ENCODE results near the gene ABHD16B.
"Not testable (repeated sequence)": the region's sequence is repeated elsewhere in the genome, so short reads cannot be mapped to it uniquely, and the experiment has no call there.

Gene ABHD16B

DNA sequence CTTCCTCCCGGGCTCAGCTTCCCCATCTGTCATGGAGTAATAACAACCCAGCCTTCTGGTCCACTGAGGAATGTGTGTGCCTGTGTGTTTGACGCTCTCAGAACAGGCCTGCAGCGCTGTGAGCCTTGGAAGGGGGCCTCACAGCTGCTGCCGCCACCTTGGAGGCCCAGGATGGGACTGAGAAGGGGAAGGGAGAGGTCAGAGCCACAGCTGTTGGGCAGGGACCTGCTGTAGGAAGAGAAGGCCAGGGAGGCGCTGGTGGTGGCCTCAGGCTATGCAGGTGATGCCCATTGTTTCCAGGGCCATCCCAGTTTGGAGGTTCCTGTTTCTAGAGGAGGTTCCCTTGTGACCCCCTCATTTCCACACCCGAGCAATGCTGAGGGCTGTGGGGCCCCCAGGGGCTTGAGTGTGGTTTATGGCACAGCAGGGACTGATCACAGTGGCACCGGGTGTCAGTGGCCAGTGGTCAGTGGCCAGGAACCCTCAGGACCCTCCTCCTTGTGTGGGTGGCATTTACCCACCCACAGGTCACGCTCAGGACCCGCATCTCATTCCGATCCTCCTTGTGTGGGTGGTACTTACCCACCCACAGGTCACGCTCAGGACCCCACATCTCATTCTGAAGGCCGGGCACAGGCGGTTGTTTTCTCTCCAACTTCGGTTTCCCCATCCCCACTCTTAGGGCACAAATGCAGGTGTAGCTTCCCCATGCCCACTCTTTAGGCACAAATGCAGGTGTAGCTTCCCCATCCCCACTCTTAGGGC is 17.8 kb downstream of the ABHD16B start:
- H3K36me3 Mint-ChIP-seq, result peaks cover 9% of the 10 kb centered on the region
- H3K4me1 Mint-ChIP-seq, result no peaks in the 10 kb centered on the region
- no peaks in the 10 kb centered on the region for H3K27me3 Mint-ChIP-seq
- no peak overlapping the region for H3K27ac Mint-ChIP-seq
- H3K9me3 Mint-ChIP-seq, result no peaks in the 10 kb centered on the region
- H3K4me3 Mint-ChIP-seq, result no peak overlapping the region

- H3K27ac Mint-ChIP-seq, result not testable (repeated sequence)
Measured at GRCh38 chr20:63880901-63881300, 19.6 kb downstream of the ABHD16B start.

GRCh38 chr20:63881451-63882226 is 20.3 kb downstream of the ABHD16B start:
- no peak overlapping the region for H3K4me3 Mint-ChIP-seq
- peaks cover 1% of the 10 kb centered on the region for H3K36me3 Mint-ChIP-seq
- no peaks in the 10 kb centered on the region for H3K9me3 Mint-ChIP-seq
- H3K27ac Mint-ChIP-seq, result no peak overlapping the region
- H3K27me3 Mint-ChIP-seq, result no peaks in the 10 kb centered on the region
- H3K4me1 Mint-ChIP-seq, result no peaks in the 10 kb centered on the region

More at GRCh38 chr20:63880901-63881300, 19.6 kb downstream of the ABHD16B start:
- H3K4me1 Mint-ChIP-seq, H3K9me3 Mint-ChIP-seq, H3K27me3 Mint-ChIP-seq, H3K36me3 Mint-ChIP-seq, H3K4me3 Mint-ChIP-seq: not testable (repeated sequence)

DNA sequence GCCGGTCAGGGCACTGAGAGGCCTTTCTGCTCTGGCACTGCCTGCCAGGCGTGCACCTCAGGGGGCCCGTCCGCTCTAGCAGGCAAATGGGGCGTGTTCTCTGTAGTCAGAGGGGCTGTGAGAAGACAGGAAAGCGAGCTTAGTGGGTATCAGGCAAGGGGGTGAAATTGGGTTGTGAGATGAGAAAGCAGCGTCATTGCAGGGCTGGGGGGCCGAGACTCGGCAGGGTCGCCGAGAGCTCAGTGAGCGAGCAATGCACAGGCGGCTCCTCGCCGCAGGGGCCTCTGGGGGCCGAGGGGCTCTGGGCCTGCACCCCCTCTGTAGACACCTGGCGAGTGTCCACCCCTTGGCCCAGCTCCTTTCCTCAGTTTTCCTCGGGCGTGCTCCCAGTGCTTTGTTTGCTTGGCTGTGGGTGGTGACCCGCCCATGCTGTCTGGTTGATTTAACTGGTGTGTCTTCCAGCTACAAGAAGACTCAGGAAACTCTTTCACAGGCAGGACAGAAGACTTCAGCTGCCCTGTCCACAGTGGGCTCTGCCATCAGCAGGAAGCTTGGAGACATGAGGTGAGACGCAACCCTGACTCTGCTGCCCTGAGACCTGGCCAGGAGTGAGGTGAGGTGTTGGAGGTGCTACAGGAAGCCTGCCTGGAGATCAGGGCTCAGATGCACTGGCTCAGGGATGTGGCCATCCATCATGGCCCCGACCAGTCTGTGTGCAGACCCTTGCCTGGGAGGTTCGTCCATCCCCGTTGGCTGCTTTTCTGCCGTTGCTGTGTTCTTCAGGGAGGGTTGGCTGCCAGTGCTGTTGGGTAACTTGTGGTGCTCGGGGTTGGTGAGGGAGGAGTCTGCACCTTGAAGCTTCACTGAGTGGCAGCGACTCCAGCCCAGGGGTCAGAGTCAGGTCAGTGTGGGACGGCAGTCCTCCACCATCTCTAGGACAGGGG is 21.2 kb downstream of the ABHD16B start:
- H3K36me3 Mint-ChIP-seq, result peaks cover 4% of the 10 kb centered on the region
- H3K4me1 Mint-ChIP-seq, result no peaks in the 10 kb centered on the region
- peak overlapping the region; percentile 89 for H3K27ac Mint-ChIP-seq
- no peaks in the 10 kb centered on the region for H3K9me3 Mint-ChIP-seq
- H3K4me3 Mint-ChIP-seq, result no peak overlapping the region
- H3K27me3 Mint-ChIP-seq, result no peaks in the 10 kb centered on the region

DNA sequence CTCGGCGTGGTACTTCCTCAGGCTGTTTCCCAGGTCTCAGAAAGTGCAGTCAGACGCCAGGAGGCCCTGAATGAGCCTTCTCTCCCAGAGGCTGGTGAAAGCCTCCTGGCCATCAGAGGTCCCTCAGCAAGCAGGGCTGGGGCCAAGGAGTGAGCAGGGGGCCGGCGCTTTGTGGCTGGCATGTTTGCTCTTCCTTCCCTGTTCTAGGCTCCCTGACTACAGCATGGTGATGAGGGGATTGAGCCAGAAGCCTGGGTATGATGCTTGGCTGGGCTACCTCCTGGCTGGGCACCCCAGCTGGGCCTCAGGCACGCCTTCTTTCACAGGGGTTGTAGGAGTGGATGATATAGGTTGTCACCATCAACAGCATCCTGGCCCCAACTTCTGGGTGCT is 21.9 kb downstream of the ABHD16B start:
- Mint-ChIP-seq H3K27me3 (no peaks in the 10 kb centered on the region), H3K4me3 (no peak overlapping the region), H3K36me3 (peaks cover 4% of the 10 kb centered on the region), H3K27ac (no peak overlapping the region), H3K4me1 (no peaks in the 10 kb centered on the region), H3K9me3 (no peaks in the 10 kb centered on the region)

- no peaks in the 10 kb centered on the region for H3K4me1 Mint-ChIP-seq
- H3K36me3 Mint-ChIP-seq, result peaks cover 4% of the 10 kb centered on the region
- no peak overlapping the region for H3K27ac Mint-ChIP-seq
- no peaks in the 10 kb centered on the region for H3K9me3 Mint-ChIP-seq
- H3K27me3 Mint-ChIP-seq, result no peaks in the 10 kb centered on the region
- no peak overlapping the region for H3K4me3 Mint-ChIP-seq
Measured at GRCh38 chr20:63884506-63885263, 23.4 kb downstream of the ABHD16B start.

GRCh38 chr20:63885264-63886053 is 24.2 kb downstream of the ABHD16B start:
- Mint-ChIP-seq H3K27ac (no peak overlapping the region), H3K4me1 (no peaks in the 10 kb centered on the region), H3K4me3 (no peak overlapping the region), H3K9me3 (no peaks in the 10 kb centered on the region), H3K36me3 (peaks cover 4% of the 10 kb centered on the region), H3K27me3 (no peaks in the 10 kb centered on the region)

GRCh38 chr20:63886054-63886419 is 24.7 kb downstream of the ABHD16B start:
- H3K4me1 Mint-ChIP-seq, result no peaks in the 10 kb centered on the region
- H3K4me3 Mint-ChIP-seq, result no peak overlapping the region
- peaks cover 4% of the 10 kb centered on the region for H3K36me3 Mint-ChIP-seq
- H3K27ac Mint-ChIP-seq, result no peak overlapping the region
- H3K27me3 Mint-ChIP-seq, result no peaks in the 10 kb centered on the region
- H3K9me3 Mint-ChIP-seq, result no peaks in the 10 kb centered on the region

GRCh38 chr20:63886921-63887320 is 25.6 kb downstream of the ABHD16B start:
- no peak overlapping the region for H3K27ac Mint-ChIP-seq
- H3K4me1 Mint-ChIP-seq, result no peaks in the 10 kb centered on the region
- no peak overlapping the region for H3K4me3 Mint-ChIP-seq
- H3K36me3 Mint-ChIP-seq, result peaks cover 4% of the 10 kb centered on the region
- H3K9me3 Mint-ChIP-seq, result no peaks in the 10 kb centered on the region
- no peaks in the 10 kb centered on the region for H3K27me3 Mint-ChIP-seq

GRCh38 chr20:63889241-63890200 is 28.2 kb downstream of the ABHD16B start:
- Mint-ChIP-seq H3K27me3 (no peaks in the 10 kb centered on the region), H3K4me1 (peaks cover 7% of the 10 kb centered on the region), H3K9me3 (no peaks in the 10 kb centered on the region), H3K4me3 (no peak overlapping the region), H3K36me3 (peaks cover 2% of the 10 kb centered on the region), H3K27ac (no peak overlapping the region)

DNA sequence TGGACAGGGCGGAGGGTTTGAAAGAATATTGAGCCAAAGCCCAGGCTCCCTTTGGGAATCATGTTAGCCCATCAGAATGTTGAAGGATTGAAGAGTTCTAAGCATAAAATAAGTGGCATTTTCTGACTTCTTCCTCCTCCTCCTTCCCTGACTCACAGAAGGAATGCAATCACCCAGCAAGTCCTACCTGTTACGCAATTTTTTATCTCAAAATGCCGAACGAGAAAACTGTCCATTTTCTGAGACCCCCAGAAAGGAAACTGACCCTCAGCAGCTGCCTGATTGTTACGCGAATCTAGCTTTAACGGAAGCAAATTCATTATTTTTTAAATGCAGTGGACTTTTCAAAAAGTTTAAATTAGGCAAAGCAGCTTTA is 28.9 kb downstream of the ABHD16B start:
- H3K27ac Mint-ChIP-seq, result no peak overlapping the region
- peaks cover 2% of the 10 kb centered on the region for H3K36me3 Mint-ChIP-seq
- H3K4me1 Mint-ChIP-seq, result peaks cover 8% of the 10 kb centered on the region
- no peak overlapping the region for H3K4me3 Mint-ChIP-seq
- no peaks in the 10 kb centered on the region for H3K27me3 Mint-ChIP-seq
- H3K9me3 Mint-ChIP-seq, result no peaks in the 10 kb centered on the region

GRCh38 chr20:63890616-63891015 is 29.3 kb downstream of the ABHD16B start:
- Mint-ChIP-seq H3K4me1 (peaks cover 8% of the 10 kb centered on the region), H3K9me3 (no peaks in the 10 kb centered on the region), H3K36me3 (peaks cover 2% of the 10 kb centered on the region), H3K27ac (no peak overlapping the region), H3K27me3 (no peaks in the 10 kb centered on the region), H3K4me3 (no peak overlapping the region)

GRCh38 chr20:63891061-63892002 is 30.0 kb downstream of the ABHD16B start:
- no peaks in the 10 kb centered on the region for H3K9me3 Mint-ChIP-seq
- peaks cover 14% of the 10 kb centered on the region for H3K4me1 Mint-ChIP-seq
- no peak overlapping the region for H3K4me3 Mint-ChIP-seq
- no peaks in the 10 kb centered on the region for H3K27me3 Mint-ChIP-seq
- no peak overlapping the region for H3K27ac Mint-ChIP-seq
- H3K36me3 Mint-ChIP-seq, result peaks cover 2% of the 10 kb centered on the region
